ENCODE measurements around the gene ZNF285. TPM values are rescaled to one million over a fixed set of nuclear protein-coding genes. Genes with fewer than 3 reads are reported as not detected.

The ZNF285 gene
- polyA plus RNA-seq, 3 donors, result 0.07 to 0.09 TPM; not detected in 1

GRCh38 chr19:44346556-44346955 is 54.9 kb downstream of the ZNF285 start:
- H3K36me3 ChIP-seq (replicated peaks in 1 of 2; ENCODE audit: control insufficient read depth in 1 of 2, insufficient read depth in 2 of 2, low read length in 2 of 2), result no peaks in the 10 kb centered on the region
- intact Hi-C loops (cut with micrococcal nuclease), result no loop called here
- H3K4me3 ChIP-seq (replicated peaks in 1 of 3; ENCODE audit: low read depth in 2 of 3, low read length in 3 of 3), result no peak overlapping the region
- 100% methylated on average over 3 of the region's 4 CpGs for WGBS (ENCODE audit: insufficient coverage)
- H3K4me1 Mint-ChIP-seq, result no peaks in the 10 kb centered on the region
- no peaks in the 10 kb centered on the region for H3K36me3 Mint-ChIP-seq
- no peak overlapping the region for H3K27ac Mint-ChIP-seq
- peaks cover 27 to 69% of the 10 kb centered on the region in 2 donors for H3K9me3 ChIP-seq (replicated peaks in 1 of 2; ENCODE audit: control insufficient read depth in 1 of 2, insufficient read depth in 1 of 2, low read length in 2 of 2)
- no peak overlapping the region for H2AFZ ChIP-seq (ENCODE audit: insufficient read depth, low read depth, low read length, poor library complexity, severe bottlenecking)
- H3K4me1 ChIP-seq (ENCODE audit: control insufficient read depth in 1 of 2, insufficient read depth in 2 of 2, low read length in 2 of 2), result no peaks in the 10 kb centered on the region
- H3K27me3 ChIP-seq (ENCODE audit: control insufficient read depth in 2 of 2, insufficient read depth in 2 of 2, low read length in 2 of 2), result no peaks in the 10 kb centered on the region
- H3K9ac ChIP-seq (ENCODE audit: insufficient read depth, low read length, poor library complexity, severe bottlenecking), result no peak overlapping the region
- no peak for TF ChIP-seq CTCF (IDR thresholded peaks at IDR 0.05)
- no peak overlapping the region for H3K4me2 ChIP-seq (replicated peaks; ENCODE audit: extremely low read depth, low read length, poor library complexity, severe bottlenecking)
- H3K4me3 Mint-ChIP-seq, result no peak overlapping the region
- H4K20me1 ChIP-seq (ENCODE audit: insufficient read depth, low read length), result no peaks in the 10 kb centered on the region
- no peak for DNase-seq
- H3K27me3 Mint-ChIP-seq (ENCODE audit: low read depth in 3 of 3), result peaks cover 0 to 2% (median 1%) of the 10 kb centered on the region in 3 donors
- H3K27ac ChIP-seq (ENCODE audit: low read depth in 1 of 2, low read length in 2 of 2), result no peak overlapping the region
- no peaks in the 10 kb centered on the region for H3K79me2 ChIP-seq (ENCODE audit: insufficient read depth, low read length)
- peaks cover 12 to 53% (median 33%) of the 10 kb centered on the region in 7 donors for H3K9me3 Mint-ChIP-seq

GRCh38 chr19:44345959-44346358 is 55.4 kb downstream of the ZNF285 start:
- peaks cover 12 to 58% (median 35%) of the 10 kb centered on the region in 7 donors for H3K9me3 Mint-ChIP-seq
- no peak overlapping the region for H3K4me3 Mint-ChIP-seq
- H3K36me3 Mint-ChIP-seq, result no peaks in the 10 kb centered on the region
- no peak overlapping the region for H3K9ac ChIP-seq (ENCODE audit: insufficient read depth, low read length, poor library complexity, severe bottlenecking)
- no peaks in the 10 kb centered on the region for H3K4me1 Mint-ChIP-seq
- H3K9me3 ChIP-seq (replicated peaks in 1 of 2; ENCODE audit: control insufficient read depth in 1 of 2, insufficient read depth in 1 of 2, low read length in 2 of 2), result peaks cover 27 to 71% of the 10 kb centered on the region in 2 donors
- intact Hi-C loops (cut with micrococcal nuclease), result no loop called here
- H3K79me2 ChIP-seq (ENCODE audit: insufficient read depth, low read length), result no peaks in the 10 kb centered on the region
- H3K4me3 ChIP-seq (replicated peaks in 1 of 3; ENCODE audit: low read depth in 2 of 3, low read length in 3 of 3), result no peak overlapping the region
- H3K4me1 ChIP-seq (ENCODE audit: control insufficient read depth in 1 of 2, insufficient read depth in 2 of 2, low read length in 2 of 2), result no peaks in the 10 kb centered on the region
- H3K27ac Mint-ChIP-seq, result no peak overlapping the region
- no peak overlapping the region for H3K4me2 ChIP-seq (replicated peaks; ENCODE audit: extremely low read depth, low read length, poor library complexity, severe bottlenecking)
- H2AFZ ChIP-seq (ENCODE audit: insufficient read depth, low read depth, low read length, poor library complexity, severe bottlenecking), result no peak overlapping the region
- DNase-seq, result no peak
- H3K36me3 ChIP-seq (replicated peaks in 1 of 2; ENCODE audit: control insufficient read depth in 1 of 2, insufficient read depth in 2 of 2, low read length in 2 of 2), result no peaks in the 10 kb centered on the region
- 93% methylated on average over 3 of the region's 4 CpGs for WGBS (ENCODE audit: insufficient coverage)
- no peaks in the 10 kb centered on the region for H3K27me3 ChIP-seq (ENCODE audit: control insufficient read depth in 2 of 2, insufficient read depth in 2 of 2, low read length in 2 of 2)
- TF ChIP-seq CTCF (IDR thresholded peaks at IDR 0.05), result no peak
- peaks cover 0 to 2% (median 1%) of the 10 kb centered on the region in 3 donors for H3K27me3 Mint-ChIP-seq (ENCODE audit: low read depth in 3 of 3)
- no peak overlapping the region for H3K27ac ChIP-seq (ENCODE audit: low read depth in 1 of 2, low read length in 2 of 2)
- no peaks in the 10 kb centered on the region for H4K20me1 ChIP-seq (ENCODE audit: insufficient read depth, low read length)
